ENCODE measurements around the gene USP24. TPM values are rescaled to one million over a fixed set of nuclear protein-coding genes. Genes with fewer than 3 reads are reported as not detected.

The USP24 gene
- total RNA-seq, 4 donors from 2014 or later: 42.7 to 77.1 (median 64.8) TPM

GRCh38 chr1:55067022-55067778 lies 148.0 kb downstream of the USP24 start:
- DNase-seq (ENCODE audit: low spot score): no peak
- no peak for TF ChIP-seq CTCF (IDR thresholded peaks at IDR 0.05)
- no peak for ATAC-seq (ENCODE audit: low FRiP score)

GRCh38 chr1:55065648-55066047 lies 149.5 kb downstream of the USP24 start:
- DNase-seq (ENCODE audit: low spot score) (no peak), ATAC-seq (ENCODE audit: low FRiP score) (no peak)
- TF ChIP-seq CTCF (IDR thresholded peaks at IDR 0.05): no peak

GRCh38 chr1:55064861-55065263 lies 150.3 kb downstream of the USP24 start:
- DNase-seq (ENCODE audit: low spot score) (no peak), ATAC-seq (ENCODE audit: low FRiP score) (peak; percentile 81)
- no peak for TF ChIP-seq CTCF (IDR thresholded peaks at IDR 0.05)

GRCh38 chr1:55064071-55064581 lies 151.0 kb downstream of the USP24 start:
- no peak for TF ChIP-seq CTCF (IDR thresholded peaks at IDR 0.05)
- ATAC-seq (ENCODE audit: low FRiP score) (no peak), DNase-seq (ENCODE audit: low spot score) (no peak)

GRCh38 chr1:55063577-55063942 lies 151.6 kb downstream of the USP24 start:
- DNase-seq (ENCODE audit: low spot score) (no peak), ATAC-seq (ENCODE audit: low FRiP score) (no peak)
- TF ChIP-seq CTCF (IDR thresholded peaks at IDR 0.05): no peak

GRCh38 chr1:55062801-55063576 lies 152.2 kb downstream of the USP24 start:
- DNase-seq (ENCODE audit: low spot score): no peak
- no peak for TF ChIP-seq CTCF (IDR thresholded peaks at IDR 0.05)
- no peak for ATAC-seq (ENCODE audit: low FRiP score)

Data from omental fat pad (tissue), 4 donors.